DMS114 treated with DMSO at 0.1 percent for 48 hours (cell line): Measurements from ENCODE around the gene ERBB3.
"Not testable (repeated sequence)": the region's sequence is repeated elsewhere in the genome, so short reads cannot be mapped to it uniquely, and the experiment has no call there.

ENCODE experiments used
- DNase-seq: peaks from one replicate; lab custom pipeline; 2025; ENCODE audit not compliant: unreplicated experiment; lab: John Stamatoyannopoulos, UW

ERBB3 gene

DNA sequence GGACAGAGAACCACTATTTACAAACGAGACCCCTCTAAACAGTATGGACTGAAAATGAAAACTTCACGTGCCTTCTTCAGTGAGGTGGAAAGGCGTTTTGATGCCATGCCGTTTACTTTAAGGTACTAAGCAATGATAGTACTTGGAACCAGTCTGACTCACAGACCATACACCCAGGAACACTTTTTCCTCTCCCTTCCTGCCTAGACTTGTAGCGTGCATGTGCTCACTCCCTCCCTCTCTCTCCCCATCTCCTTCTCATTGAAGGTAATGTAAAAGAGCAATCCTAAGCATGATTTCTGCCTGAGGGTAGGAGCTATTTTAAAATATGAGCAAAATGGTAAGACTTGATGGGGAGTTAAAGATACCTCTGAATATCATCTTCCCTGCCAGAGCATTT is 30.6 kb downstream of the ERBB3 start:
- DNase-seq, result no peak

DNA sequence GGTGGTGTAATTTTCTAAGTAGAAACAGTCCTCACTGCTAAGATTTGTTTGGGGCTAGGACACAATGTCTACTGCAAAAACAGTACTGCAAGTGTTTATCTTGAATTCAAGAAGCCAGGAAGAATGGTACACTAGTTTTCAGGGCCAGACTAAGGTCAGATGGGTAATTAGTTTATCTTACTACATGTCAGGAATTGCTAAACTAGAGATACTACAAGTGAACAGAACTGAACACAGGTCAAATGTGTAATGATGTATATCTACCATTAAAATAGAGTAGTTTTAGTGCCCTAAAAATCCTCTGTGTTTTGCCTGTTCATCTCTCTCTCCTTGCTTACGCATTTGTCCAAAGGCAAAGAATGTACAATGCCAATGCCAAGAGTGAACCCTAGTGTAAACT is 34.1 kb downstream of the ERBB3 start:
- DNase-seq, result no peak

DNA sequence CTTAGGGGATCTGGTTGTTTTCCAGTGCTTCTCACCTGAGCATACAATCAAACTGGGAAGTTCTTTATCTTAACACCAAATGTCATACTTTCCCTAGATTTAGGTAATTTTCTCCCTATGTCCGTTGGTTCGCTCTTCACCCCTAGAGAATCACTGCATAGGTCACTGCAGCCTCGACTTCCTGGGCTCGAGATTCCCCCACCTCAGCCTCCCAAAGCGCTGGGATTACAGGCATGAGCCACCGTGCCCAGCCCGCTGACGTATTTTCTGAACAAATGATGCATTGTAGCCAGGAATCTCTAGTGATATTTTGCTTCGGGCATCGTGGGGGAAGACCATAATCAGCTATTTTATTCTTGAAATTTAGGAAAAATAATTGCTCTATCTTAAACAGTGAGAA is 35.4 kb downstream of the ERBB3 start:
- DNase-seq, result no peak

DNA sequence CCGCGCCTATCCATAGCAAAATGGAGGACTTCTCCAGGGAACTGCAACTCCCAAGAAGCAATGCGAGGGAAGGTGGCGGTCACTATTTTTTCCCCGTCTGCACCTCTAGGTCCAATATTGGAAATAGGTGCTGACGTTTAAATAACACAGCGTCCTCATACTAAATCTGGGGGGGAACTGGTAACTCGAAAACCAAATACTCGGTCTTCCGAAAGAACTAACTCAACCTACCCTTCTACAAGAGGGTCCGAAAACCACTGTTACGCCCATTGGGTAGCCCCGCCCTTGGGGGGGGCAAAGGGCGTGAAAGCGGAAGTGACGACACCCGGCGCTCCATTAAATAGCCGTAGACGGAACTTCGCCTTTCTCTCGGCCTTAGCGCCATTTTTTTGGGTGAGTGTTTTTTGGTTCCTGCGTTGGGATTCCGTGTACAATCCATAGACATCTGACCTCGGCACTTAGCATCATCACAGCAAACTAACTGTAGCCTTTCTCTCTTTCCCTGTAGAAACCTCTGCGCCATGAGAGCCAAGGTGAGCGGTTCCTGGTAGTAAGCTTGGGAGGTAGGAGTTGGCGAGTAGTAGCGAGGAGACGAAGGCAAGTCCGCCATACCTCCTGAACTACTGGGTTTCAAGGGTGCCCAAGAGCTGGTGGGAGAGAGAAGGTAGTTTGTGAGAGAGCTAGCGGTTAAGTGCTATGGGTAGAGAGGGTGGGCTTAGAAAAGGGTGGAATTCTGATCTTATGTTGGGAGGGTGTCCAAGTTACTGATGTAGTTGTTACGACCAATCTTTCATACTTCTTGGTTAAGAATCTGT is 36.5 kb downstream of the ERBB3 start, which contains the start of gene RPL41:
Gene RPL41, plus strand, starts transcription at position 367 of the 815 bp plus-strand sequence.
- DNase-seq, result peak; percentile 91

DNA sequence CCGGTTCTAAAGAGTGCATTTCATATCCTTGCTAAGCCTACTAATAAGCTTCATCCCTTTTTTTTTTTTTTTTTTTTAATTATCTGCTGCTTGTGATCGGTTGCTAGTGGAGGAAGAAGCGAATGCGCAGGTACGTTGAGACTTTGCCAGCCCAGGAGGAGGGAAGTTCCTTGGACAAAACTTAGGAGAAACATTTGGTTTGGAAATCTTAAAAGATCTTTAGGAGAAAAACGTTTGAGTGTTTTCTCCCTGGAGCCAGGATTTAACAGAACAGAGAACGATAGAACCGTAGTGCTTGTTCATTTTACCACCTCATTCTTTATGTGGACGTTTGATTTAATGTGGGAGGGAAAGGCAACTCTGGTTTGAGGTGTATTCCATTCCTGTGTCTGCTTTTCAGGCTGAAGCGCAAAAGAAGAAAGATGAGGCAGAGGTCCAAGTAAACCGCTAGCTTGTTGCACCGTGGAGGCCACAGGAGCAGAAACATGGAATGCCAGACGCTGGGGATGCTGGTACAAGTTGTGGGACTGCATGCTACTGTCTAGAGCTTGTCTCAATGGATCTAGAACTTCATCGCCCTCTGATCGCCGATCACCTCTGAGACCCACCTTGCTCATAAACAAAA is 37.2 kb downstream of the ERBB3 start:
- not testable (repeated sequence) for DNase-seq

DNA sequence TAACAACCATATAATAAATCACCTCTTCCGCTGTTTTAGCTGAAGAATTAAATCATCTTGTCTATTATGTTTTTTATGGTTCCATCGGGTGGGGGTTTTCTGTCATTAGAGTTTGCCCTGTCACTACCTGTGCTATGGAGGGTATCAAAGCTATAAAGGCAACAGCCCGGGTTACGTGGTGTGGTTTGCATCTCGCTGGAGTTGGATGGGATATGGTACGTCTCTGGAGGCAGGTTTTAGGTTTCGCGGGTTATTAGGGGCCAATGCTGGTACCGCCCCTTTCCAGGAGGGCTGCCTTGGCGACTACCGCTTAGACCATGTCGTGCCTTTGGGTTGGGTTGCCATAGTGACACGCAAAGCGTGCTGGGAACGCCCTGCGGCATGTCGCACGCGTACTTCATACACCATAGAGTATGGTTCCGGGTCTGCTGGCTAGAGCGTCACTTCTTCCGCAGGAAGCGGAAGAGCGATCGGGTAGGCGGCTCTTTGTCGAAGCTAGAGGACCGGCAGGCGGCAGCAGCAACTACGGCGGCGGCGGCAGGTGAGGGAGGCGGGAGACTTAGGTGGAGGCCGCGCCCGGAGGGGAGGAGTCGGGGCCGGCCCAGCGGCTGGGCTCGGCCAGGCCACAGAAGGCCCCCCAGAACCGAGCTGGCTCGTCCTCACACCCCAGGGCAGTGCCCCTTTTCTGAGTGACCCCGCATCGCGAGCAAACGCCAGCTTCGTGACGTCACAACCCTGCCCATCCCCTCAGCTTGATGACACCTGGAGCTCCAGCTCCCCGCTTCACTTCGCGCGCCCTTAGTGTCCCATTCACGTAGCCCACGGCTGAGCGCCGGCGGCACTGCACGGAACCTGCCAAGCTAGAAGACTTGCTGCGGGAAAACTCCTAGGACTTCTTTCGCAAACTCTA is 38.1 kb downstream of the ERBB3 start, which contains the start of gene ZC3H10:
Gene ZC3H10, plus strand, starts transcription at position 489 of the 910 bp plus-strand sequence. CDS start 2,297 bp downstream, outside the sequence.
- DNase-seq, result peak; percentile 99

DNA sequence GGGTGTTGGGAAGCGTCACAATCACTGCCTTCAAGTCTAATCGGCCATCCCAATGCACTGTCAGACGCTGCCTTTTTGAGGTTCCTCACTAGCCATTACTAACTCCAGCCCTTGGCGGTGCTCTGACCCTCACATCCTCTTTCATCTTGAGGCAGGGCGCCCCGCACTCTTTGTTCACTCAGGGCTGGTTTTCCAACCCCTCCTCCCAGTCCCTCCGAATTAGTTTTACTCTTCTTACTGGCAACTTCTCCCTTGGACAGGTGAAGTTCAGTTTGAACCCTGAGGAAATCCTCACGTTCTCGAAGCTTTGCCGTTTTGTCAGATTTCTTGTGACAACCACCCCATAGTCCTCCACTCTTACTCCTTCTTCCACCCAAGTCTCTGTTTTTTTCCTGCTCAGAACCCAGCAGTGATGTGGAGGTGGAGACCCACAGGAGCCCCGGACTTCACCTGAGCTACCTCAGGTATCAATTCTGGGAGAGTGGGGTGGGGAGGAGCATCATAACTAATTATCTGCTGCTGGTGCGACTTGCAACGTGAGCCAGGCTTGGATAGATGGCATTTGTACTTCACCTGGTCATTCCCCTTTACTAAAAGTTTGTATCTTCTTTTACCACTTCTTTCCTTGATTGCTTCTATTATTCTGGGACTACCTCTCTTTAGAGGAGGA is 38.9 kb downstream of the ERBB3 start:
- peak; percentile 65 for DNase-seq

DNA sequence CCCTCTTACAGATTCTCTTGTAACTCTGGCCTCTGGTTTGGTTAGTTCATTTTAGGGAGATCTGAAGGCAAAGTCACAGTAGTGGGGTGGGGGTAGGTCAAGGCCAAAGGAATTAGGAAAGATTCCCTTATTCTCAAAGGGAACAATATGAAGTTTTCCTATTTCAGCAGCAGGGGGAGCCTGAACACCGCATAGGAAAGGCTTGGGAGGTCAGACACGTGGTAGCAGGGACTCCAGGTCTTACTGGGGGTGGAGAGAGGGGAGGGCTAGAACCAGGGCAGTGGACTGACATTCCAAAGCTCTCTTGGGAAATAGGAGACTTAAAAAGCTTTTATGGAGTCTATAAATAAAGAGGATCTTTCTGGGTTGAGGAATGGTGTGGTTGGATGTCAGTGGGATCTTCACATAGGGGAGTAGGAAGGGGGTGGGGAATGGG is 39.4 kb downstream of the ERBB3 start:
- DNase-seq, result peak; percentile 82

DNA sequence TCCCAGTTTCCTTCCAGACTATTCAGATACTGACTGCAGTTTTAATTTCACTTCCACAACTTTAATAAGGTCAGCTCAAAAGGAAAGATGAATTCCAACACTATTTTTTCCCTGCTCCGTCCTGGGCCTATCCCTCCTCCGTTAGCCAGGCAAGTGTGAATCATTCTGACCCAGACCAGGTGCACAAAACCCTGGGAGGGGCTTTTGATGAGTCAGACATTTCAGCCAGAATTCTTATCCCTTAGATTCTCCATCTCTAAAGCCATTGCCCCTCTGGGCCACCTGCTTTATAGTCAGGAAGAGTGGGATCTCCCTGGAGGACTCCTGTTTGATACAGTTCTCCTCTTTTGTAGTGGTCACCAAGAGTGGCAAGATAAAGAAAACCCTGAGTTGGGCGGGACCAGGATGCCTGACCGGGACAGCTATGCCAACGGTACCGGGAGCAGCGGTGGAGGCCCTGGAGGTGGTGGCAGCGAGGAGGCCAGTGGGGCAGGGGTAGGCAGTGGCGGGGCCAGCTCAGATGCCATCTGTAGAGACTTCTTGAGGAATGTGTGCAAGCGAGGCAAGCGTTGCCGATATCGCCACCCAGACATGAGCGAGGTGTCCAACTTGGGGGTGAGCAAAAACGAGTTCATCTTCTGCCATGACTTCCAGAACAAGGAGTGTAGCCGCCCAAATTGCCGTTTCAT is 40.3 kb downstream of the ERBB3 start:
- no peak for DNase-seq

DNA sequence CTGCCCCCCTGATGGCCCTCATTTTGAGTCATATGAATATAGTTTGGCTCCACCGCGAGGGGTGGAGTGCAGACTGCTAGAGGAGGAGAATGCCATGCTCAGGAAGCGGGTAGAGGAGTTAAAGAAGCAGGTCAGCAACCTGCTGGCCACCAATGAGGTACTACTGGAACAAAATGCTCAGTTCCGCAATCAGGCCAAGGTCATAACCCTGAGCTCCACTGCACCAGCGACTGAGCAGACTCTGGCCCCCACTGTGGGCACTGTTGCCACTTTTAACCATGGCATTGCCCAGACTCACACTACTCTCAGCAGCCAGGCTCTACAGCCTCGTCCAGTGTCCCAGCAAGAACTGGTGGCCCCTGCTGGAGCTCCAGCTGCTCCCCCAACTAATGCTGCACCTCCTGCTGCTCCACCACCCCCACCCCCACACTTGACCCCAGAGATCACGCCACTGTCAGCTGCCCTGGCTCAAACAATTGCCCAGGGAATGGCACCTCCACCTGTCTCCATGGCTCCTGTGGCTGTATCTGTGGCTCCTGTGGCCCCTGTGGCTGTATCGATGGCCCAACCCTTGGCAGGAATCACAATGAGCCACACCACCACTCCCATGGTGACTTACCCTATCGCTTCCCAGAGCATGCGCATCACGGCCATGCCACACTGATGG is 41.4 kb downstream of the ERBB3 start:
- DNase-seq, result no peak

DNA sequence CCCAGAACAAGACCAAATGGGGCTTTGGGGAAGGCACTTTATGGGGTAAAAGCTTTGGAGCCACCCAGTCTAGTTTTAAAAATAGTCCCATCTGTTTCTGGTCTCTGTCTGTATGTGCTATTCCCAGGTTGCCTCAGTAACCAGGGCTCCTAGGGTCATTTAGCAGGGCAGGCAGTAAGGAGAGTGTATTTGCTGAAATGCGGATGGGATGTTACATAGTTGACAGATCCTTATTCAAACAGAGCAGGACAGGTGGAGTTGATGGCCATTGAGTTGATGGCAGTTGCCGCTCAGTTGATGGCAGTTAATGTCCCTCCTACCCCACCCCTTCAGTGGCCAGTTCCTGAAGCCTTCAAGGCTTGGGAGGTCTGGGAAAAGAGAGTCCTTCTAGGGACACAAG is 42.7 kb downstream of the ERBB3 start:
- no peak for DNase-seq

DNA sequence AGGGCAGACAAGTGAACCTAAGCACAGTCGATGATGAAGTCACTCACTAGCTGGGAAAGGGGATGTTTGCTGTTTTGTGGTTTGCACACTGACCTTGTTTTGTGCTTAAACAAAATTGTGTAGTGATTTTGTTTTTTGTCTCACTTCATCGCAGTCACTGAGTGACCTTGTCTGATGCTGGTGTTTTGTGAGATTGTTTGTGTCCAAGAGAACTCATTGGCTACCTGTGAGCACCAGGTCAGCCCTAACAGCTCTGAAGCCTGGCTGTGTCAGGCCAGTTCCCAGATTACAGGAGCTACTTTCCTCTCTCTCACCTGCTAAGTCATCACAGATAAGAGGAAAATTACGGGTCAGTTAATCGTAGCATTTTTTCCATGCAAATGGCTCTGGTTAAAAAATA is 44.2 kb downstream of the ERBB3 start:
- no peak for DNase-seq

DNA sequence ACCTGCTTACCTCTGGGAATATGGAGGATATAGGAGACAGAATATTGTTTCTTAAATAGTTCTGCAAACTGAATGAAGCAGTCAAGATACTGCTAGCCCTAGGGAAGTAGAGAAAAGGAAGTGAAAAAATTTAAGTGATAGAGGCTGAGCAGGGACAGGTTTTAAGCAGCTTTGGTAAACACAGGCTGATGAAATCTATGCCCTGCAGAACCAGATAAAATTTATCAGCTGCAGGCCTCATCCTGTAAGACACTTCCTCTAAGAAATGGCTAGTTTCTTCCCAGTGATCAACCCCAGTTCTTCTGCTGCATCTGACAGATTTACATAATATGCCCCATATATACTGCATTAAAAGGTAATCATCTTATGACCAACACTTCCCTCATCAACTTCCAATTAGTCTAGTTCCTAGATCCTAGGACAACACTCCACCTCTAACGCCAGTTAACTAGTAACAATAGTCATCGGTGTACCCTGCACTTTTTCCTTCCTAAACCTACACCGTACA is 46.8 kb downstream of the ERBB3 start:
- DNase-seq, result no peak

DNA sequence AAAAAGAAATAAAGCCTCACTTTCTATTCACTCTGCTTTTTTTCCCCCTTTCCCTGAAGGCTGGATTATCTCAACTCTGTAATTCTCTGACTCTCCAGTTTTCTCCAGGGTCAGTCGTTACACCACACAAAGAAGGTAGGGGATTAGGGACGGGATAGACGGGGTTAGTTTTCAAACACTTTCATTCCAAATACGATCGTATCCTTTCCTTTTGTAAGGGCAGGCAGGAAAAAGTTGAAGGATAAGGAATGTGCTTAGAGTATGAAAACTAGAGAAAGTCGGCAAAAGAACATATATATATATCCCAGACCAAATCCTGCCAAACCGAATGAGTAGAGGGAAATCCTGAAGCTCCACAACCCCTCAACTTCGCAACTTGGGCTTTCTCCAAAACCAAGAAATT is 47.5 kb downstream of the ERBB3 start:
- no peak for DNase-seq

DNA sequence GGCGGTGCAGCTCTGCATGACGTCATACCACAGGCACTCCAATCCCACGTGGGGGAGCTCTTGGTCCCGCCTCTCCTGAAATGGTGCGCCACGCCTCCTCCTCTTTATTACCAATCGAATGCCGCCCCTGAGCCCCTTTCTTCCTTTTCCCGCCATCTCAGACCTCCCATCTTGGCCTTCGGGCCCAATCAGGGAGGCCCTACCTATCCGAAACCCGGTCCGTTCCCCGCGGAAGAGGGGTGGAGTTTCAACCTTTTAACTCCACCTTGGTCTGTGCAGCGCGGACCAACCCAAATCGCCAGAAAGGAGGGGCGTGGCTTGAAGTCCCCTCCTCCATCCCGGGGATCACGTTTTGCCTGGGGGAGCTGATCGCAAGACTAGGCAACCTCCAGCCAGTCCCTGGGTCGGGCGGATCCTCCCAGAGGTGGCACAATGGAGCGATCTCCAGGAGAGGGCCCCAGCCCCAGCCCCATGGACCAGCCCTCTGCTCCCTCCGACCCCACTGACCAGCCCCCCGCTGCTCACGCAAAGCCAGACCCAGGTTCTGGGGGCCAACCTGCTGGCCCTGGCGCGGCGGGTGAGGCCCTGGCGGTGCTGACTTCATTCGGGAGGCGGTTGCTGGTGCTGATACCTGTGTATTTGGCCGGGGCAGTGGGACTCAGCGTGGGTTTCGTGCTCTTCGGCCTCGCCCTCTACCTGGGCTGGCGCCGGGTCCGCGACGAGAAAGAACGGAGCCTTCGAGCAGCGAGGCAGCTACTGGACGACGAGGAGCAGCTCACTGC is 48.1 kb downstream of the ERBB3 start, which contains the start of gene ESYT1:
Gene ESYT1, plus strand, starts transcription at position 380 of the 782 bp plus-strand sequence. Its CDS starts 53 bp downstream, at position 433.
- DNase-seq, result peak; percentile 100

DNA sequence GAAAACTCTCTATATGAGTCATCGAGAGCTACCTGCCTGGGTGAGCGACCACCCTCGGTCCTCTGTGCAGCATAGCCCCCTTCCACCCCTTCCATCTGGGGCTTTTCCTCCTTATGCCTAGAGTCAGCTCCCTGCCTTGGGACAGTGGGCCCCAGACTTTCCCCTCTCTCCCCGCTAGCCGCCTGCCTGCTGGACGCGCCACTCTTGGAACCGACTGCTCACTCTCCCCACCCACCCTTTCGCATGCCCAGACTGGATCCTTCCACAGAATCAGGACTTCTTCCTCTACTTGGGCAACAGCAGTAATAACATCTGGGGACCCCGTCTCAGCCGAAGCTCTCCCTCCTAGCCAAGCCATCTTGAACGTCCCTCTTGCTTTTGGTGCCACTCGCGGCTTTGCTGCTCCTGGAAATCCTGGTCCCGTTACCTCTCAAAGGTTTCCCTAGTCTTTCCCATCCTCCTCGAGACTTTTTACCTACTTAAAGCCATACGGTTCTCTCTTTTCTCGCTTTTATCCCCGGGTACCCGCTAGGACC is 48.8 kb downstream of the ERBB3 start:
- DNase-seq, result no peak

DNA sequence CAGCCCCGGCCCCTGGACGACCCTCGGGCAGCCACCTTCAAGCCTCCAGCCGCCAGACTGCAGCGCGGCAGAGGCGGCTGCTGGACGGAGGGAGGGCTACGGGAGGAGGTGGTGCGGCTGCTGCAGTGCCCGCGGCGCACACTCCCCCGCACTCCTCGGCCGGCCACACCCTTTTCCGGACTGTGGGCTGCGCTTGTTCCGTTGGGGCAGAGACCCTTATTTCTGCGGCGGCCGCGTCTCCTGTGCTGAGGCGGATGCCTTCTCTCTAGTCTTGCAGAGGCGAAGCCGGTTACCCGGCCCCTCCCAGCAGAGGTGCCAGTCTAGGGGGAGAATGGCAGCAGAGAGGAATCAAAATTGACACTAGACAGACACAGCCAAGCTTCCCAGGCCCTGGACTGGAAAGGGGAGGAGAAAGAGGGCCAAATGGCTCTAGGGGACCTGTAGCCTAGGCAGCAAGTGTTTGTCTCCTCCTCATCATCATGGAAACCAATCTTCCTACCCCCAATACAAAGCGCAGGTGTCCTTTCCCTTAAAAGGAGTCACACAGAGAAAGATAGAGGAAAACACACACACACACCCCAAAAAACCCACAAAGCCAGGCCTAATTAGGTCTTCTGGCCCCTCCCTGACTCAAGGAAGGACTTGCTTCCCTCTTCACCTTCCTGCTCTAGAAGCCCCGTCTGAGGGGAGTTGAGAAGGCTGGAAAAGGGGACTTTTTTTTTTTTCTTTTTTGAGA is 49.4 kb downstream of the ERBB3 start:
- no peak for DNase-seq
